H9 (cell line): ENCODE measurements around the gene COL23A1. TPM values are rescaled to one million over a fixed set of nuclear protein-coding genes. Genes with fewer than 3 reads are reported as not detected.

ENCODE experiments used
- DNase-seq: peaks from one replicate; pipeline ENCODE4 v3.0.0-alpha.2; 2017
- H2AFZ ChIP-seq: one replicate; pipeline ENCODE4 v1.6.1; 2013; ENCODE audit warnings: mild to moderate bottlenecking, low read length, control low read depth, moderate library complexity
- H2AK5ac ChIP-seq: 2 replicates; pipeline ENCODE4 v1.6.1; 2013; ENCODE audit warnings: low read length, control low read depth, mixed read lengths; ENCODE audit not compliant: insufficient read length
- H2BK120ac ChIP-seq: one replicate; pipeline ENCODE4 v1.6.1; 2013; ENCODE audit warnings: low read depth, mild to moderate bottlenecking, low read length, control low read depth, inconsistent platforms; ENCODE audit not compliant: poor library complexity, severe bottlenecking
- H2BK12ac ChIP-seq: 2 replicates; pipeline ENCODE4 v1.6.1; 2013; ENCODE audit warnings: low read length, control low read depth, mixed read lengths, low read depth; ENCODE audit not compliant: insufficient read length
- H2BK15ac ChIP-seq: 2 replicates; pipeline ENCODE4 v1.6.1; 2013; ENCODE audit warnings: low read depth, low read length, control low read depth
- H2BK20ac ChIP-seq: one replicate; pipeline ENCODE4 v1.6.1; 2013; ENCODE audit warnings: low read depth, mild to moderate bottlenecking, low read length, control low read depth, inconsistent platforms; ENCODE audit not compliant: poor library complexity, severe bottlenecking
- H2BK5ac ChIP-seq: 2 replicates; pipeline ENCODE4 v1.6.1; 2013; ENCODE audit warnings: low read length, control low read depth, mixed read lengths; ENCODE audit not compliant: insufficient read length
- H3K14ac ChIP-seq: 2 replicates; pipeline ENCODE4 v1.6.1; 2013; ENCODE audit warnings: low read length, control low read depth; ENCODE audit not compliant: insufficient read depth
- H3K18ac ChIP-seq: 2 replicates; pipeline ENCODE4 v1.6.1; 2013; ENCODE audit warnings: low read depth, mild to moderate bottlenecking, mixed read lengths, low read length, control low read depth; ENCODE audit not compliant: insufficient read length
- H3K23ac ChIP-seq: 2 replicates; pipeline ENCODE4 v1.6.1; 2013; ENCODE audit warnings: low read length, control low read depth, mixed read lengths, low read depth; ENCODE audit not compliant: insufficient read length
- H3K23me2 ChIP-seq: 2 replicates; pipeline ENCODE4 v1.6.1; 2013; ENCODE audit warnings: low read depth, mild to moderate bottlenecking, mixed read lengths, low read length, control low read depth; ENCODE audit not compliant: insufficient read length, poor library complexity, severe bottlenecking
- H3K27ac ChIP-seq: 2 replicates; pipeline ENCODE4 v1.5.1; 2013; ENCODE audit warnings: low read length, control low read depth, mixed read lengths, low read depth; ENCODE audit not compliant: insufficient read length
- H3K27me3 ChIP-seq: 2 replicates; pipeline ENCODE4 v1.6.1; 2013; ENCODE audit warnings: low read length, control low read depth, inconsistent platforms; ENCODE audit not compliant: insufficient read depth
- H3K4ac ChIP-seq: 2 replicates; pipeline ENCODE4 v1.6.1; 2013; ENCODE audit warnings: low read depth, mild to moderate bottlenecking, control low read depth, inconsistent platforms, low read length, moderate library complexity
- H3K4me1 ChIP-seq: 2 replicates; pipeline ENCODE4 v1.6.1; 2013; ENCODE audit warnings: low read length, control low read depth, inconsistent platforms; ENCODE audit not compliant: insufficient read depth
- H3K4me2 ChIP-seq: 2 replicates; pipeline ENCODE4 v1.6.1; 2013; ENCODE audit warnings: low read length, control low read depth, mixed read lengths; ENCODE audit not compliant: insufficient read length, insufficient read depth
- H3K56ac ChIP-seq: 2 replicates; pipeline ENCODE4 v1.6.1; 2013; ENCODE audit warnings: low read depth, mild to moderate bottlenecking, mixed read lengths, low read length, control low read depth; ENCODE audit not compliant: insufficient read length
- H3K79me1 ChIP-seq: 2 replicates; pipeline ENCODE4 v1.6.1; 2013; ENCODE audit warnings: low read depth, mild to moderate bottlenecking, moderate library complexity, low read length, control low read depth, inconsistent platforms; ENCODE audit not compliant: insufficient read depth, poor library complexity, severe bottlenecking
- H3K79me2 ChIP-seq: 2 replicates; pipeline ENCODE4 v1.6.1; 2013; ENCODE audit warnings: low read length, control low read depth, inconsistent platforms; ENCODE audit not compliant: insufficient read depth
- H3K9ac ChIP-seq: 2 replicates; pipeline ENCODE4 v1.6.1; 2013; ENCODE audit warnings: low read length, control low read depth, mixed read lengths; ENCODE audit not compliant: insufficient read length; ENCODE audit errors: extremely low read depth
- H3K9me3 ChIP-seq: one replicate; pipeline ENCODE4 v1.6.1; 2013; ENCODE audit warnings: low read depth, low read length, inconsistent platforms; ENCODE audit not compliant: control insufficient read depth
- H3T11ph ChIP-seq: one replicate; pipeline ENCODE4 v1.6.1; 2013; ENCODE audit warnings: mild to moderate bottlenecking, low read length, control low read depth, inconsistent platforms
- H4K20me1 ChIP-seq: one replicate; pipeline ENCODE4 v1.6.1; 2013; ENCODE audit not compliant: control insufficient read depth, insufficient read length, insufficient read depth
- H4K5ac ChIP-seq: 2 replicates; pipeline ENCODE4 v1.6.1; 2013; ENCODE audit warnings: low read depth, mild to moderate bottlenecking, mixed read lengths, low read length, control low read depth; ENCODE audit not compliant: insufficient read length
- H4K8ac ChIP-seq: replicated peaks from 2 replicates; pipeline ENCODE4 v1.6.1; 2013; ENCODE audit warnings: low read length, control low read depth, mixed read lengths, low read depth; ENCODE audit not compliant: insufficient read length
- H4K91ac ChIP-seq: 2 replicates; pipeline ENCODE4 v1.6.1; 2013; ENCODE audit warnings: low read depth, mild to moderate bottlenecking, moderate library complexity, mixed read lengths, low read length, control low read depth; ENCODE audit not compliant: insufficient read length
- H3K27ac Mint-ChIP-seq, 3 experiments: 2 replicates in 2 of 3; 3 replicates in 1 of 3; pipeline ENCODE4 v1.8.0; 2020 to 2021; ENCODE audit warnings: mixed read lengths in 3 of 3, mild to moderate bottlenecking in 1 of 3, moderate library complexity in 1 of 3
- H3K27me3 Mint-ChIP-seq: 2 replicates; pipeline ENCODE4 v1.8.0; 2021; ENCODE audit warnings: low read depth, mild to moderate bottlenecking, moderate library complexity, mixed read lengths
- H3K36me3 Mint-ChIP-seq, 3 experiments: 2 replicates in 2 of 3; 3 replicates in 1 of 3; pipeline ENCODE4 v1.8.0; 2020 to 2021; ENCODE audit warnings: low read depth in 3 of 3, mixed read lengths in 3 of 3; ENCODE audit not compliant: insufficient read depth in 1 of 3
- H3K4me1 Mint-ChIP-seq, 2 experiments: 2 replicates each; pipeline ENCODE4 v1.8.0; 2020; ENCODE audit warnings: mixed read lengths in 2 of 2
- H3K4me3 Mint-ChIP-seq, 2 experiments: 2 replicates in 1 of 2; 3 replicates in 1 of 2; pipeline ENCODE4 v1.8.0; 2020 to 2021; ENCODE audit warnings: mild to moderate bottlenecking in 2 of 2, mixed read lengths in 2 of 2, moderate library complexity in 1 of 2
- H3K9me3 Mint-ChIP-seq, 2 experiments: 2 replicates in 1 of 2; 3 replicates in 1 of 2; pipeline ENCODE4 v1.8.0; 2020; ENCODE audit warnings: mild to moderate bottlenecking in 2 of 2, mixed read lengths in 2 of 2, moderate library complexity in 1 of 2
- CTCF ChIP-seq: fragments of 200-600 bp; sonication (generic); conservative IDR thresholded peaks from 3 replicates; pipeline ENCODE4 v1.8.0; 2021; ENCODE audit warnings: antibody characterized with exemption, mild to moderate bottlenecking
- WGBS: extraction: QIAGEN DNeasy Blood & Tissue Kit; methylation state at CpG from one replicate; pipeline ENCODE4 v1.1.7; 2013; ENCODE audit warnings: missing lambda C conversion rate, low lambda C conversion rate, mixed read lengths; ENCODE audit not compliant: insufficient read length; ENCODE audit errors: extremely low coverage; 5-methylcytosine and 5-hydroxymethylcytosine counted together
- total RNA-seq: library from RNA; stranded (reverse); gene quantifications from 2 replicates; pipeline ENCODE4 v1.2.1, GENCODE V29; 2021

Gene COL23A1
- total RNA-seq, 1 experiment from 2014 or later, result 2.6 TPM

- H2BK5ac ChIP-seq, result no peak overlapping the region
- H3K4me2 ChIP-seq, result no peak overlapping the region
- no peak overlapping the region for H3K14ac ChIP-seq
- H3K4me1 ChIP-seq, result no peaks in the 10 kb centered on the region
- no peak overlapping the region for H3K18ac ChIP-seq
- H3K27me3 ChIP-seq, result no peaks in the 10 kb centered on the region
- H2AK5ac ChIP-seq, result no peak overlapping the region
- peaks cover 8 to 11% of the 10 kb centered on the region in 2 experiments for H3K9me3 Mint-ChIP-seq
- H3K79me2 ChIP-seq, result no peaks in the 10 kb centered on the region
- H2BK20ac ChIP-seq, result no peak overlapping the region
- H3K23ac ChIP-seq, result no peak overlapping the region
- peaks cover 5% of the 10 kb centered on the region for H3K9me3 ChIP-seq
- H2AFZ ChIP-seq, result no peak overlapping the region
- no peak overlapping the region for H3K27ac Mint-ChIP-seq
- peaks cover 10 to 12% of the 10 kb centered on the region in 2 experiments for H3K4me1 Mint-ChIP-seq
- H2BK120ac ChIP-seq, result no peak overlapping the region
- H3T11ph ChIP-seq, result no peak overlapping the region
- WGBS, result no CpG with 5 or more reads among the region's 16 CpGs
- no peak overlapping the region for H3K4ac ChIP-seq
- no peak overlapping the region for H4K8ac ChIP-seq
- H3K36me3 Mint-ChIP-seq, result peaks cover 5 to 17% (median 12%) of the 10 kb centered on the region in 3 experiments; a peak in 6 of 7 replicates
- H4K91ac ChIP-seq, result no peak overlapping the region
- no peak overlapping the region for H2BK12ac ChIP-seq
- no peak overlapping the region for H4K5ac ChIP-seq
- no peak overlapping the region for H3K56ac ChIP-seq
- H3K79me1 ChIP-seq, result no peaks in the 10 kb centered on the region
- DNase-seq, result no peak
- H4K20me1 ChIP-seq, result peaks cover 2% of the 10 kb centered on the region
- no peak overlapping the region for H3K27ac ChIP-seq
- no peak overlapping the region for H2BK15ac ChIP-seq
- H3K9ac ChIP-seq, result no peak overlapping the region
- H3K27me3 Mint-ChIP-seq, result peaks cover 3% of the 10 kb centered on the region
- no peak overlapping the region for H3K4me3 Mint-ChIP-seq
- no peaks in the 10 kb centered on the region for H3K23me2 ChIP-seq
- TF ChIP-seq CTCF, result no peak
These were observed 216.5 kb downstream of the COL23A1 start for GRCh38 chr5:178373711-178374110.
